Smooth muscle cell (in vitro differentiated cells): Measurements from ENCODE around the gene DMRTC1B. TPM values are rescaled to one million over a fixed set of nuclear protein-coding genes. Genes with fewer than 3 reads are reported as not detected.
"Not testable (repeated sequence)": the region's sequence is repeated elsewhere in the genome, so short reads cannot be mapped to it uniquely, and the experiment has no call there.

Experiments
- DNase-seq: peaks from one replicate; lab custom pipeline; 2025; ENCODE audit not compliant: unreplicated experiment; lab: John Stamatoyannopoulos, UW
- H2AFZ ChIP-seq: fragments of 200-600 bp; sonication (generic); 2 replicates; pipeline ENCODE4 v1.6.0; 2016; ENCODE audit warnings: antibody characterized with exemption, low read depth, mild to moderate bottlenecking
- H3F3A ChIP-seq: fragments of 200-600 bp; sonication (generic); 2 replicates; pipeline ENCODE4 v1.6.0; 2017; ENCODE audit warnings: antibody characterized with exemption, low read depth
- H3K27ac ChIP-seq: fragments of 200-600 bp; sonication (generic); 2 replicates; pipeline ENCODE4 v1.5.1; 2016; ENCODE audit warnings: low read depth, mild to moderate bottlenecking
- H3K27me3 ChIP-seq: fragments of 200-600 bp; sonication (generic); 2 replicates; pipeline ENCODE4 v1.6.1; 2016; ENCODE audit warnings: low read depth, mild to moderate bottlenecking
- H3K36me3 ChIP-seq: fragments of 200-600 bp; sonication (generic); 2 replicates; pipeline ENCODE4 v1.5.1; 2016; ENCODE audit warnings: low read depth
- H3K4me1 ChIP-seq: fragments of 200-600 bp; sonication (generic); 2 replicates; pipeline ENCODE4 v1.5.1; 2016; ENCODE audit warnings: low read depth
- H3K4me2 ChIP-seq: fragments of 200-600 bp; sonication (generic); 2 replicates; pipeline ENCODE4 v1.6.0; 2016; ENCODE audit warnings: mild to moderate bottlenecking
- H3K4me3 ChIP-seq: fragments of 200-600 bp; sonication (generic); 2 replicates; pipeline ENCODE4 v1.5.1; 2016; ENCODE audit warnings: mild to moderate bottlenecking
- H3K79me2 ChIP-seq: fragments of 200-600 bp; sonication (generic); 2 replicates; pipeline ENCODE4 v1.6.0; 2016; ENCODE audit warnings: low read depth, mild to moderate bottlenecking
- H3K9ac ChIP-seq: fragments of 200-600 bp; sonication (generic); 2 replicates; pipeline ENCODE4 v1.6.0; 2016; ENCODE audit warnings: low read depth
- H3K9me3 ChIP-seq: fragments of 200-600 bp; sonication (generic); replicated peaks from 2 replicates; pipeline ENCODE4 v1.5.1; 2016; ENCODE audit warnings: low read depth
- H4K20me1 ChIP-seq: fragments of 200-600 bp; sonication (generic); 2 replicates; pipeline ENCODE4 v1.6.0; 2016; ENCODE audit warnings: low read depth
- WGBS: methylation state at CpG from one replicate; pipeline ENCODE4 v1.1.7; 2016; ENCODE audit warnings: low lambda C conversion rate; 5-methylcytosine and 5-hydroxymethylcytosine counted together
- polyA plus RNA-seq: library from polyadenylated mRNA; unstranded; fragments of >200 nt; fragmentation: Nextera tagmentation; extraction: Ambion mirVana; gene quantifications from 2 replicates; pipeline ENCODE4 v1.2.1, GENCODE V29; 2016
- total RNA-seq: library from RNA; depleted of rRNA; stranded (reverse); fragments of >200 nt; gene quantifications from 2 replicates; pipeline ENCODE4 v1.2.3, GENCODE V29; 2014
- TF ChIP-seq, protein P1 (sequence below): fragments of 200-600 bp; sonication (generic); IDR thresholded peaks from 2 replicates; pipeline ENCODE4 v1.5.1; 2017; ENCODE audit warnings: borderline replicate concordance, mild to moderate bottlenecking, antibody characterized with exemption; ENCODE audit not compliant: insufficient read depth, poor library complexity, severe bottlenecking

The DMRTC1B gene, protein sequence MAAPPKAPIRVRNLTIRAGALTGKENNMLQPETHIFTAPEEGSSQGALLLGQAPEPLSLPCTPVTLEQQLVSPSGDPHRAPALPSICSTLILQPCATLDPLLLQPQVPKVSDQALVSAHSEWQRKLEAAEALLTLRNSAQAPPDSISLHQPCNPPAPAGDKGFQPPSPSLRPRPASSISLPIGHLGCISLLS
- not detected in 2 replicates for total RNA-seq
- polyA plus RNA-seq = 0.11 TPM in 1 of 2 replicates, not detected in the other

DNA sequence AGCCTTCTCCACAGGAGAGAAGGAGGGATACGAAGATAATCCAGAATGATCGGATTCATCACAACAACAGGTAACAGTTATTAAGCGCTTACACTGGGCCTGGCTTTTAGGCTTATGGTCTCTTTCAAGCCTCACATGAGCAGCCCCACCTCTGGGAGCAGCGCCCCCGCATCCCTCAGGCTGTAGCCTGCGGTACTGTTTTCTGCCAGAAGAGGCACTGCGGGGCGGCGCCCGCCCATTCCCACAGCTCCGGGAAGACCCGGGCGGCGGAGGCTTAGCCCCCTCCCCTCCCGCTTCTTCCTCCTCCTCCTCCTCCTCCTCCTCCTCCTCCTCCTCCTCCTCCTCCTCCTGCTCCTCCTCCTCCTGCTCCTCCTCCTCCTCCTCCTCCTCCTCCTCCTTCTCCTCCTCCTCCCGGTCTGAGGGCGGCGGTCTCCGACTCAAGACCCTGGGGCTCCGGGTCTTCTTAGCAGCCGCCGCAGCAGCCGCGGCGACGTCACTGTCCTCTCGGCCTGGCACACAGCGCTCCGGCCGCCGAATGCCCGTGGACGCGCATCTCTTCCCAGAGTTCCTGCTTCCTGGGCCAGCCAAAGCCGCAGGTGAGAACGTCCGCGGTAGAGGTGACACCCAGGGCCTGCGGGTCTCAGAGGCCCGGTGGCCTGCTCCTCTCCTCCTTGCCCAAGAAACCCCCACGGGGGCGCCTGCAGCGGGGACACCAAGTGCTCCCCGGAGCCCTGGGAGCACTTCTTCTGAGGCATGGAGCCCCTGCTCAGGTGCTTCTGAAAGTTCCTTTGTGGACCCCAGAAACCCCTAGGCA lies at the start of gene DMRTC1B:
Gene DMRTC1B (plus strand): TSS at position 238 of the 814 bp plus-strand sequence. CDS start 68,246 bp downstream, outside the sequence.
- not testable (repeated sequence) for DNase-seq, H3K9ac ChIP-seq, H3K36me3 ChIP-seq, H3K27ac ChIP-seq, H3K9me3 ChIP-seq, H3K79me2 ChIP-seq, H3K4me3 ChIP-seq, H3K4me2 ChIP-seq, H2AFZ ChIP-seq, H3K27me3 ChIP-seq, H3F3A ChIP-seq, H3K4me1 ChIP-seq, H4K20me1 ChIP-seq
- WGBS = no CpG with 5 or more reads among the region's 44 CpGs

DNA sequence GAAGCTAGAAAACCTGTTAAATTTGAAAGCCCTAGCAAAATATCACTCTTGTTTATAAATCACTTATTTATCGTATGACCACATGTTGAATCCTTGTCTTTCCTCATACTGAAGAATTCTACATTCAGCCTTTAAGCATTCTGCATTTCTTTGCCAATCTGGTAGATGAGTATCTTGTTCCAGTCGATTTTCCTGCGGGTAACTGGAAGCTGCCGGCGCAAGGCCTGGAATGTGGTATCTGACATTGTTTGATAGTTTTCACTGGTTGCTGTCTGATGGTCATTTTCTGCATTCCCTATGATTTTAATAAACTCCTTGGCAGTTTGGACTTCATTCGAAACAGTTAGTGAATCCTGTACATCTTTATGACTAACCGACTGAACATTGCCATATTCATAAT lies 48.8 kb upstream of the DMRTC1B start:
- Histone ChIP-seq H3K9ac (no peak overlapping the region), H3K79me2 (no peaks in the 10 kb centered on the region), H3K4me1 (no peaks in the 10 kb centered on the region), H3F3A (no peaks in the 10 kb centered on the region), H3K4me3 (no peak overlapping the region), H4K20me1 (no peaks in the 10 kb centered on the region), H3K4me2 (peak overlapping the region; percentile 19), H3K9me3 (no peaks in the 10 kb centered on the region), H3K27ac (peak overlapping the region; percentile 44), H3K27me3 (no peaks in the 10 kb centered on the region), H2AFZ (no peak overlapping the region), H3K36me3 (no peaks in the 10 kb centered on the region)
- TF ChIP-seq, protein P1, sequence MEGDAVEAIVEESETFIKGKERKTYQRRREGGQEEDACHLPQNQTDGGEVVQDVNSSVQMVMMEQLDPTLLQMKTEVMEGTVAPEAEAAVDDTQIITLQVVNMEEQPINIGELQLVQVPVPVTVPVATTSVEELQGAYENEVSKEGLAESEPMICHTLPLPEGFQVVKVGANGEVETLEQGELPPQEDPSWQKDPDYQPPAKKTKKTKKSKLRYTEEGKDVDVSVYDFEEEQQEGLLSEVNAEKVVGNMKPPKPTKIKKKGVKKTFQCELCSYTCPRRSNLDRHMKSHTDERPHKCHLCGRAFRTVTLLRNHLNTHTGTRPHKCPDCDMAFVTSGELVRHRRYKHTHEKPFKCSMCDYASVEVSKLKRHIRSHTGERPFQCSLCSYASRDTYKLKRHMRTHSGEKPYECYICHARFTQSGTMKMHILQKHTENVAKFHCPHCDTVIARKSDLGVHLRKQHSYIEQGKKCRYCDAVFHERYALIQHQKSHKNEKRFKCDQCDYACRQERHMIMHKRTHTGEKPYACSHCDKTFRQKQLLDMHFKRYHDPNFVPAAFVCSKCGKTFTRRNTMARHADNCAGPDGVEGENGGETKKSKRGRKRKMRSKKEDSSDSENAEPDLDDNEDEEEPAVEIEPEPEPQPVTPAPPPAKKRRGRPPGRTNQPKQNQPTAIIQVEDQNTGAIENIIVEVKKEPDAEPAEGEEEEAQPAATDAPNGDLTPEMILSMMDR = no peak
- WGBS = 63% methylated on average over 7 of the region's 7 CpGs
- DNase-seq = no peak

DNA sequence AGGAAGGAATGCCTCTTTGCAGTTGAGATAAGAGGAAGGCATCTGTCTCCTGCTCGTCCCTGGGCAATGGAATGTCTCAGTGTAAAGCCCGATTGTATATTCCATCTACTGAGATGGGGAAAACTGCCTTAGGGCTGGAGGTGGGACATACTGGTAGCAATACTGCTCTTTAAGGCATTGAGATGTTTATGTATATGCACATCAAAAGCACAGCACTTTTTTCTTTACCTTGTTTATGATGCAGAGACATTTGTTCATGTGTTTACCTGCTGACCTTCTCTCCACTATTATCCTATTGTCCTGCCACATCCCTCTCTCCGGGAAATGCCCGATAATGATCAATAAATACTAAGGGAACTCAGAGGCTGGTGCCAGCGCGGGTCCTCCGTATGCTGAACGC lies 43.1 kb upstream of the DMRTC1B start:
- not testable (repeated sequence) for H3K27me3 ChIP-seq, H3K9ac ChIP-seq, H3K4me1 ChIP-seq, H3K9me3 ChIP-seq, H3K36me3 ChIP-seq, H3K4me2 ChIP-seq, H3K27ac ChIP-seq, H2AFZ ChIP-seq, H3K79me2 ChIP-seq, H3K4me3 ChIP-seq, H3F3A ChIP-seq, H4K20me1 ChIP-seq, DNase-seq
- WGBS = 54% methylated on average over 8 of the region's 8 CpGs

DNA sequence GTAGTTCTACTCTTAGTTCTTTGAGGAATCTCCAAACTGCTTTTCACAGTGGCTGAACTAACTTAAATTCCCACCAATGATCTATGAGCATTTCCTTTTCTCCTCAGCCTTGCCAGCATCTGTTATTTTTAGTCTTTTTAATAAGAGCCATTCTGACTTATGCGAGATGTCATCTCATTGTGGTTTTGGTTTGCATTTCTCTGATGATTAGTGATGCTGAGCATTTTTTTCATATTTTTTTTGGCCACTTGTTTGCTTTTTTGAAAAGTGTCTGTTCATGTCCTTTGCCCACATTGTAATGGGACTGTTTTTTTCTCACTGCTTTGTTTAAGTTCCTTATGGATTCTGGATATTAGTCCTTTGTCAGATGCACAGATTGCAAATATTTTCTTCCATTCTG lies 41.1 kb upstream of the DMRTC1B start:
- H3K27ac ChIP-seq = no peak overlapping the region
- DNase-seq = no peak
- H3K4me2 ChIP-seq = no peak overlapping the region
- no peaks in the 10 kb centered on the region for H4K20me1 ChIP-seq
- no peaks in the 10 kb centered on the region for H3K36me3 ChIP-seq
- no peak overlapping the region for H2AFZ ChIP-seq
- no peak overlapping the region for H3K4me3 ChIP-seq
- no peaks in the 10 kb centered on the region for H3K27me3 ChIP-seq
- H3K4me1 ChIP-seq = no peaks in the 10 kb centered on the region
- H3K9me3 ChIP-seq = no peaks in the 10 kb centered on the region
- no peaks in the 10 kb centered on the region for H3K79me2 ChIP-seq
- TF ChIP-seq, protein P1 = no peak
- no peaks in the 10 kb centered on the region for H3F3A ChIP-seq
- H3K9ac ChIP-seq = no peak overlapping the region
- WGBS = 69% methylated on average over 1 of the region's 1 CpG

DNA sequence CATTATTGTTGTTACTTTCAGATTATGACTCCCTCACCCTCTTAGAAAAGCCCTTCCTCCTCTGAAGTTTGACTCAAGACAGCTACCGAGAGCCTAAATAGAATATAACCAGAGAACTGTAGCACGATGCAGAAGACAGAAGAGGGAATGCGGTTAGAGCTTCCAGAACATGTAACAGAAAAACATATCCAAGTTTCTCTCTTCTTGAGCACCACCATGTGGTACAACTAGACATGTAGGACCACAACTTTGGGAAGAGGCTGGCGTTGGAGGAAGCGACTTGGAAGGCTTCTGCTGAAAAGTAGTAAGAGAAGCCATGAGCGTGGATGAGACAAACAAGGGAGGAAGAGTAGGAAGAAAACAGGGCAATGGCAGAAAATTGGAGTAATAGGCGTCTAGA lies 31.1 kb upstream of the DMRTC1B start:
- H3K27ac ChIP-seq, H2AFZ ChIP-seq, H3K4me3 ChIP-seq, H3K4me2 ChIP-seq, H3F3A ChIP-seq, H3K36me3 ChIP-seq, H3K9ac ChIP-seq, H4K20me1 ChIP-seq, DNase-seq, H3K79me2 ChIP-seq, H3K9me3 ChIP-seq, H3K4me1 ChIP-seq, H3K27me3 ChIP-seq: not testable (repeated sequence)
- no CpG with 5 or more reads among the region's 7 CpGs for WGBS

DNA sequence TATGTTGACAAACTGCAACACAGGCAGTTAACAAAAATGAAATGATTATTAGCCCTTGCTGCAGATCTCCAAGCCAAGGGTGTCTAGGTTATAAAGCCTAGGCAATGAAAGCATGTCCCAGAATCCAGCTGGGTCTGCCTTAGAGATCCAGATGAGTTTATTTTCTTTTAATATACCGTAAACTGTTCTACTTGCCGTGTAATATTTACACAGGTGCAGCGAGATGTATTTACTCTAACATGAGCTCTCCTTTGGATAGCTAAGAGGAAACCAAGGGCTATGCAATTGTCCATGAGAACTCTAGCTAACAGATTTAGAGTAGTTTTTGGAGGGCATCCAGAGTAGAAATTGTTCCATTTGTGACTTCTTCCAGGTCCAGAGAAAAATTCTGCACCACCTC lies 28.1 kb upstream of the DMRTC1B start:
- DNase-seq, H3K4me3 ChIP-seq, H4K20me1 ChIP-seq, H3K9me3 ChIP-seq, H3K9ac ChIP-seq, H3K27ac ChIP-seq, H3K27me3 ChIP-seq, H3F3A ChIP-seq, H3K79me2 ChIP-seq, H2AFZ ChIP-seq, H3K4me2 ChIP-seq, H3K4me1 ChIP-seq, H3K36me3 ChIP-seq: not testable (repeated sequence)
- no CpG with 5 or more reads among the region's 3 CpGs for WGBS

DNA sequence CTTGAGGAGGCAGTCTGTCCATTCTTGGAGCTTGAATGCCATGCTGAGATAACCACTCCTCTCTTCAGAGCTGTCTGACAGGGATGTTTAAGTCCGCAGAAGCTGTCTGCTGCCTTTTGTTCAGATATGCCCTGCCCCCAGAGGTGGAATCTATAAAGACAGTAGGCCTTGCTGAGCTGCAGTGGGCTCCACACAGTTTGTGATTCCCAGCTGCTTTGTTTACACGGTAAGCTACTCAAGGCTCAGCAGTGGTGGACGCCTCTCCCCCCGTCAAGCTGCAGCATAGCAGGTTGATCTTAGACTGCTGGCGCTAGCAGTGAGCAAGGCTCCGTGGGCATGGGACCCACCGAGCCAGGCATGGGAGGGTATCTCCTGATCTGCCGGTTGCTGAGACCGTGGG lies 16.2 kb upstream of the DMRTC1B start:
- H3K27ac ChIP-seq, H3K36me3 ChIP-seq, H2AFZ ChIP-seq, H3K79me2 ChIP-seq, DNase-seq, H3K27me3 ChIP-seq, H3K4me3 ChIP-seq, H3K9me3 ChIP-seq, H3K9ac ChIP-seq, H3K4me2 ChIP-seq, H3F3A ChIP-seq, H4K20me1 ChIP-seq, H3K4me1 ChIP-seq: not testable (repeated sequence)
- WGBS = no CpG with 5 or more reads among the region's 9 CpGs
